Activated T-cell treated with anti-CD3 and anti-CD28 coated beads, Interleukin-2, amount 50 U/mL, for 72 hours (primary cell): ENCODE results near the gene NDUFC1. TPM values are rescaled to one million over a fixed set of nuclear protein-coding genes. Genes with fewer than 3 reads are reported as not detected.
"Not testable (repeated sequence)": the region's sequence is repeated elsewhere in the genome, so short reads cannot be mapped to it uniquely, and the experiment has no call there.

Experiments
- ATAC-seq, 2 donors: fragments of 150-1000 bp; cut with Tn5 transposase; replicated peaks in 1 of 2; 2 replicates each; pipeline ENCODE4 v1.10.0; 2021; ENCODE audit warnings: moderate library complexity in 2 of 2, mild to moderate bottlenecking in 1 of 2
- DNase-seq, 2 donors: peaks; one replicate each; pipeline ENCODE4 v3.0.0; 2021 to 2022; ENCODE audit warnings: mixed read lengths in 1 of 2
- H3K27ac Mint-ChIP-seq: one replicate; pipeline ENCODE4 v1.8.0; 2022; ENCODE audit warnings: mild to moderate bottlenecking, moderate library complexity, mixed read lengths
- H3K27me3 Mint-ChIP-seq: one replicate; pipeline ENCODE4 v1.8.0; 2022; ENCODE audit warnings: low read depth, mixed read lengths
- H3K36me3 Mint-ChIP-seq, 2 donors: one replicate each; pipeline ENCODE4 v1.8.0; 2022; ENCODE audit warnings: mixed read lengths in 2 of 2, mild to moderate bottlenecking in 1 of 2; ENCODE audit not compliant: insufficient read depth in 2 of 2
- H3K4me1 Mint-ChIP-seq: one replicate; pipeline ENCODE4 v1.8.0; 2022; ENCODE audit warnings: low read depth, mixed read lengths
- H3K4me3 Mint-ChIP-seq, 2 donors: one replicate each; pipeline ENCODE4 v1.8.0; 2022; ENCODE audit warnings: mild to moderate bottlenecking in 2 of 2, mixed read lengths in 2 of 2, moderate library complexity in 2 of 2
- H3K9me3 Mint-ChIP-seq, 2 donors: one replicate each; pipeline ENCODE4 v1.8.0; 2022; ENCODE audit warnings: mixed read lengths in 2 of 2
- total RNA-seq, 2 donors: library from RNA; stranded (reverse); gene quantifications; one replicate each; pipeline ENCODE4 v1.2.3, GENCODE V29; 2022

NDUFC1 gene
- total RNA-seq, 2 donors from 2014 or later: 28.5 to 30.4 TPM

- Mint-ChIP-seq H3K9me3 (no peaks in the 10 kb centered on the region), H3K4me3 (peak overlapping the region in 1 of 2 donors; percentile 68), H3K27me3 (peaks cover 22% of the 10 kb centered on the region), H3K36me3 (no peaks in the 10 kb centered on the region), H3K27ac (no peak overlapping the region), H3K4me1 (peaks cover 33% of the 10 kb centered on the region)
- ATAC-seq: no peak
- DNase-seq: no peak
Observed at GRCh38 chr4:139265654-139266053, 36.6 kb downstream of the NDUFC1 start.

GRCh38 chr4:139256349-139256748 lies 45.9 kb downstream of the NDUFC1 start:
- no peak overlapping the region for H3K27ac Mint-ChIP-seq
- ATAC-seq (no peak), DNase-seq (no peak)
- H3K4me3 Mint-ChIP-seq: no peak overlapping the region
- H3K36me3 Mint-ChIP-seq: no peaks in the 10 kb centered on the region
- no peaks in the 10 kb centered on the region for H3K9me3 Mint-ChIP-seq
- peaks cover 7% of the 10 kb centered on the region for H3K27me3 Mint-ChIP-seq
- no peaks in the 10 kb centered on the region for H3K4me1 Mint-ChIP-seq

GRCh38 chr4:139255581-139255980 lies 46.7 kb downstream of the NDUFC1 start:
- H3K4me1 Mint-ChIP-seq, H3K27ac Mint-ChIP-seq: not testable (repeated sequence)

GRCh38 chr4:139253713-139254112 lies 48.6 kb downstream of the NDUFC1 start:
- Mint-ChIP-seq H3K36me3 (no peaks in the 10 kb centered on the region), H3K4me3 (no peak overlapping the region), H3K4me1 (no peaks in the 10 kb centered on the region), H3K9me3 (no peaks in the 10 kb centered on the region), H3K27me3 (no peaks in the 10 kb centered on the region), H3K27ac (no peak overlapping the region)
- no peak for DNase-seq
- ATAC-seq: no peak

More at GRCh38 chr4:139255581-139255980, 46.7 kb downstream of the NDUFC1 start:
- ATAC-seq, H3K4me3 Mint-ChIP-seq, H3K27me3 Mint-ChIP-seq, DNase-seq, H3K36me3 Mint-ChIP-seq, H3K9me3 Mint-ChIP-seq: not testable (repeated sequence)

- H3K27ac Mint-ChIP-seq: no peak overlapping the region
- no peaks in the 10 kb centered on the region for H3K9me3 Mint-ChIP-seq
- no peaks in the 10 kb centered on the region for H3K4me1 Mint-ChIP-seq
- DNase-seq: no peak
- H3K4me3 Mint-ChIP-seq: no peak overlapping the region
- no peaks in the 10 kb centered on the region for H3K27me3 Mint-ChIP-seq
- no peak for ATAC-seq
- H3K36me3 Mint-ChIP-seq: no peaks in the 10 kb centered on the region
Observed at GRCh38 chr4:139253046-139253445, 49.2 kb downstream of the NDUFC1 start.

GRCh38 chr4:139247700-139248238 lies 54.5 kb downstream of the NDUFC1 start:
- no peak overlapping the region for H3K27ac Mint-ChIP-seq
- H3K4me1 Mint-ChIP-seq: no peaks in the 10 kb centered on the region
- no peak for ATAC-seq
- H3K36me3 Mint-ChIP-seq: no peaks in the 10 kb centered on the region
- no peak overlapping the region for H3K4me3 Mint-ChIP-seq
- H3K9me3 Mint-ChIP-seq: no peaks in the 10 kb centered on the region
- H3K27me3 Mint-ChIP-seq: no peaks in the 10 kb centered on the region
- DNase-seq: no peak

- H3K27ac Mint-ChIP-seq: no peak overlapping the region
- H3K4me1 Mint-ChIP-seq: no peaks in the 10 kb centered on the region
- DNase-seq (no peak), ATAC-seq (no peak)
- no peaks in the 10 kb centered on the region for H3K36me3 Mint-ChIP-seq
- H3K27me3 Mint-ChIP-seq: no peaks in the 10 kb centered on the region
- H3K4me3 Mint-ChIP-seq: no peak overlapping the region
- no peaks in the 10 kb centered on the region for H3K9me3 Mint-ChIP-seq
Observed at GRCh38 chr4:139247241-139247640, 55.0 kb downstream of the NDUFC1 start.

- Mint-ChIP-seq H3K27me3 (no peaks in the 10 kb centered on the region), H3K27ac (no peak overlapping the region), H3K4me3 (no peak overlapping the region), H3K36me3 (no peaks in the 10 kb centered on the region), H3K9me3 (no peaks in the 10 kb centered on the region), H3K4me1 (no peaks in the 10 kb centered on the region)
- ATAC-seq: no peak
- no peak for DNase-seq
Observed at GRCh38 chr4:139246166-139246565, 56.1 kb downstream of the NDUFC1 start.

GRCh38 chr4:139245590-139245989 lies 56.7 kb downstream of the NDUFC1 start:
- Mint-ChIP-seq H3K9me3 (no peaks in the 10 kb centered on the region), H3K36me3 (no peaks in the 10 kb centered on the region), H3K4me3 (no peak overlapping the region), H3K4me1 (no peaks in the 10 kb centered on the region), H3K27me3 (no peaks in the 10 kb centered on the region), H3K27ac (no peak overlapping the region)
- ATAC-seq: no peak
- no peak for DNase-seq

GRCh38 chr4:139243448-139244365 lies 58.6 kb downstream of the NDUFC1 start:
- Mint-ChIP-seq H3K36me3 (peaks cover 3 to 4% of the 10 kb centered on the region in 2 donors), H3K27ac (no peak overlapping the region), H3K4me3 (no peak overlapping the region), H3K4me1 (no peaks in the 10 kb centered on the region), H3K27me3 (no peaks in the 10 kb centered on the region), H3K9me3 (peaks cover 2 to 4% of the 10 kb centered on the region in 2 donors)
- no peak for ATAC-seq
- no peak for DNase-seq

- ATAC-seq (no peak), DNase-seq (no peak)
- H3K4me1 Mint-ChIP-seq: no peaks in the 10 kb centered on the region
- H3K27ac Mint-ChIP-seq: no peak overlapping the region
- peaks cover 3 to 4% of the 10 kb centered on the region in 2 donors for H3K36me3 Mint-ChIP-seq
- H3K9me3 Mint-ChIP-seq: peaks cover 2 to 4% of the 10 kb centered on the region in 2 donors
- no peaks in the 10 kb centered on the region for H3K27me3 Mint-ChIP-seq
- H3K4me3 Mint-ChIP-seq: no peak overlapping the region
Observed at GRCh38 chr4:139242511-139243051, 59.7 kb downstream of the NDUFC1 start.

- Mint-ChIP-seq H3K4me3 (no peak overlapping the region), H3K9me3 (peaks cover 2 to 4% of the 10 kb centered on the region in 2 donors), H3K4me1 (no peaks in the 10 kb centered on the region), H3K36me3 (peaks cover 3 to 4% of the 10 kb centered on the region in 2 donors), H3K27ac (no peak overlapping the region), H3K27me3 (no peaks in the 10 kb centered on the region)
- no peak for DNase-seq
- ATAC-seq: no peak
Observed at GRCh38 chr4:139241784-139242151, 60.5 kb downstream of the NDUFC1 start.

GRCh38 chr4:139241086-139241783 lies 61.0 kb downstream of the NDUFC1 start:
- H3K36me3 Mint-ChIP-seq: peaks cover 3 to 4% of the 10 kb centered on the region in 2 donors
- no peaks in the 10 kb centered on the region for H3K27me3 Mint-ChIP-seq
- ATAC-seq (no peak), DNase-seq (no peak)
- no peak overlapping the region for H3K4me3 Mint-ChIP-seq
- H3K27ac Mint-ChIP-seq: no peak overlapping the region
- peaks cover 2 to 4% of the 10 kb centered on the region in 2 donors for H3K9me3 Mint-ChIP-seq
- H3K4me1 Mint-ChIP-seq: no peaks in the 10 kb centered on the region
